Measurements from ENCODE around the gene MYO6.
A peak's percentile ranks its signal among the peaks of the same experiment; 100 is the strongest.

Gene MYO6

DNA sequence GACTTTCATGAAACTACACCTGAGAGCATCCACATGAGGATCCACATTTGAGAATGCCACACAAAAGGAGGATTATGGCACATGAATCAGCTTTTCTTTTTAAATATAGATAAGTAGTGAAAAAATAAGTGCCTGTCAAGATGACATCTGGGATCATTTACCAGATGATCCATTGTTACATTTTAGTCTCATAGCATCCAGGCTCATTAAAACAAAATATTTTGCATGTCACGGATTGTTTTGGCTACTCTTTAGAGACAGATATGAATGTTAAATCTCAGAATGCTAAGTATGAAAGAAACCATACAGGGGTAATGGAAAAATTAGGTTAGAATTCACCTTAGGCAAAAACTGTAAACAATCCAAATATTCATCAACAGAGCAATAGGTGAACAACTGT is 66.7 kb downstream of the MYO6 start:
- DNase-seq: no peak
- Mint-ChIP-seq H3K36me3 (ENCODE audit: insufficient read depth) (peaks cover 4% of the 10 kb centered on the region), H3K9me3 (peaks cover 0 to 3% of the 10 kb centered on the region in 2 donors), H3K27ac (no peak overlapping the region), H3K4me3 (no peak overlapping the region), H3K27me3 (no peaks in the 10 kb centered on the region), H3K4me1 (ENCODE audit: low read depth in 2 of 2) (peaks cover 7 to 10% of the 10 kb centered on the region in 2 donors)
- ATAC-seq (replicated peaks): no peak

DNA sequence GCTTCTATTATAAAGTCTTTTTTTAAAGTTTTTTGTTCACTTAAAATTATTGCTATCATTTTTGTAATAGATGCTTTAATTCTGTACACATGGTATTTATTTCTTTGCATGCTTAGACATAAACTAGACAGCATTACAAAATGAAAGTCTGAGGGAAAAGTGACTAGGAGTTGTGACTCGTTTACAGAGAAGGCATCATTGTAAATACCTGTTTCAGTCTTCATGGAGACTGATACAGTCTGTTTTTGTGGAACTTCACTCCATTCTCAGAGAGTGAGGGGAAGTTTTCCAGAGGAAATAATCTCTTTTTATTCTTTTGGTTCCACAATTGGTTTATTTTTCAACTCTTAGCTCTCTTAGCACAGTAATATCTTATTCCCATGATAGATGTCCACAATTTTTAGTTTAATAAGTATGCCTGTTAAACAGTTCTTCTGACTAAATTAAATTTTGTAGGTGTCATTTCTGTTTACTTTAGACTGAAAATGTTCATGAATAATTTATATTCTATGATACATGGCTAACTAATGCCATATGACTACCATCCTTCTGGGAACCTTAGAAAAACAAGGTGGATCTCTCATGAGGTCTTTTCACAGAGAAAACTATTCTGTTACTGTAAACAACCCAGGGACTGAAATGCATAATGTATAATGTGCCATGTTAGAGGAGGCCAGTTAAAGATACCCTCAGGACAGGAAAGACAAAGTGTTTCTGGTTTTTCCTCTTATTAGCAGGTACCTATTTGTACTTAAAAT is 69.2 kb downstream of the MYO6 start:
- peaks cover 10 to 12% of the 10 kb centered on the region in 2 donors for H3K4me1 Mint-ChIP-seq (ENCODE audit: low read depth in 2 of 2)
- DNase-seq (no peak), ATAC-seq (replicated peaks) (no peak)
- H3K9me3 Mint-ChIP-seq: no peaks in the 10 kb centered on the region
- H3K27ac Mint-ChIP-seq: no peak overlapping the region
- H3K36me3 Mint-ChIP-seq (ENCODE audit: insufficient read depth): peaks cover 4% of the 10 kb centered on the region
- H3K27me3 Mint-ChIP-seq: no peaks in the 10 kb centered on the region
- H3K4me3 Mint-ChIP-seq: no peak overlapping the region

- H3K27ac Mint-ChIP-seq: peak overlapping the region in 1 of 2 donors; percentile 76
Measured at GRCh38 chr6:75819776-75820487, 70.9 kb downstream of the MYO6 start.

GRCh38 chr6:75824160-75824559 is 75.1 kb downstream of the MYO6 start:
- H3K27ac Mint-ChIP-seq: no peak overlapping the region
- H3K36me3 Mint-ChIP-seq (ENCODE audit: insufficient read depth): no peaks in the 10 kb centered on the region
- H3K27me3 Mint-ChIP-seq: no peaks in the 10 kb centered on the region
- H3K4me1 Mint-ChIP-seq (ENCODE audit: low read depth in 2 of 2): peaks cover 0 to 17% of the 10 kb centered on the region in 2 donors
- DNase-seq (peak in 2 of 3 experiments; percentile 3 to 8), ATAC-seq (replicated peaks) (peak; percentile 89)
- no peak overlapping the region for H3K4me3 Mint-ChIP-seq
- no peaks in the 10 kb centered on the region for H3K9me3 Mint-ChIP-seq

More at GRCh38 chr6:75819776-75820487, 70.9 kb downstream of the MYO6 start:
- no peaks in the 10 kb centered on the region for H3K9me3 Mint-ChIP-seq
- peaks cover 4% of the 10 kb centered on the region for H3K36me3 Mint-ChIP-seq (ENCODE audit: insufficient read depth)
- DNase-seq (no peak), ATAC-seq (replicated peaks) (no peak)
- no peak overlapping the region for H3K4me3 Mint-ChIP-seq
- H3K4me1 Mint-ChIP-seq (ENCODE audit: low read depth in 2 of 2): peaks cover 0 to 17% of the 10 kb centered on the region in 2 donors
- H3K27me3 Mint-ChIP-seq: no peaks in the 10 kb centered on the region

DNA sequence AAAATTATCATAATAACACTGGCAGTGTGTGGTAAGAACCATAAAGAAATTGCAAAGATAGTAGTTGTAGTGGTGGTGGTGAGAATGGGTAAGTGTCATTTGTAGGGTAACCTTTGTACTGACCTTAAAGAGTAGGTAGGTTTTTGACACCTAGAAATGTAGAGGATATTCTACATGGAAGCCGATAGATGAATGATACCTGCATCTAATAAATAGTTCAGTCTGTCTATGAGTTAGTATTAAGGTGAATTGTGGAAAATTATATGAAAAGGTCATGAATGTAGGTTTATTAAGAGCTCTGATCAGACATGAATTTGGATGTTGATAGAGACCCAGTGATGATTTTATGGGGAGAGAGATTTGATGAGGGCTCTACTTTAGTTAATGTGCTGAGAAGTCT is 78.1 kb downstream of the MYO6 start:
- no peaks in the 10 kb centered on the region for H3K27me3 Mint-ChIP-seq
- ATAC-seq (replicated peaks) (no peak), DNase-seq (no peak)
- H3K36me3 Mint-ChIP-seq (ENCODE audit: insufficient read depth): no peaks in the 10 kb centered on the region
- no peaks in the 10 kb centered on the region for H3K9me3 Mint-ChIP-seq
- H3K4me1 Mint-ChIP-seq (ENCODE audit: low read depth in 2 of 2): peaks cover 0 to 10% of the 10 kb centered on the region in 2 donors
- H3K27ac Mint-ChIP-seq: no peak overlapping the region
- no peak overlapping the region for H3K4me3 Mint-ChIP-seq

DNA sequence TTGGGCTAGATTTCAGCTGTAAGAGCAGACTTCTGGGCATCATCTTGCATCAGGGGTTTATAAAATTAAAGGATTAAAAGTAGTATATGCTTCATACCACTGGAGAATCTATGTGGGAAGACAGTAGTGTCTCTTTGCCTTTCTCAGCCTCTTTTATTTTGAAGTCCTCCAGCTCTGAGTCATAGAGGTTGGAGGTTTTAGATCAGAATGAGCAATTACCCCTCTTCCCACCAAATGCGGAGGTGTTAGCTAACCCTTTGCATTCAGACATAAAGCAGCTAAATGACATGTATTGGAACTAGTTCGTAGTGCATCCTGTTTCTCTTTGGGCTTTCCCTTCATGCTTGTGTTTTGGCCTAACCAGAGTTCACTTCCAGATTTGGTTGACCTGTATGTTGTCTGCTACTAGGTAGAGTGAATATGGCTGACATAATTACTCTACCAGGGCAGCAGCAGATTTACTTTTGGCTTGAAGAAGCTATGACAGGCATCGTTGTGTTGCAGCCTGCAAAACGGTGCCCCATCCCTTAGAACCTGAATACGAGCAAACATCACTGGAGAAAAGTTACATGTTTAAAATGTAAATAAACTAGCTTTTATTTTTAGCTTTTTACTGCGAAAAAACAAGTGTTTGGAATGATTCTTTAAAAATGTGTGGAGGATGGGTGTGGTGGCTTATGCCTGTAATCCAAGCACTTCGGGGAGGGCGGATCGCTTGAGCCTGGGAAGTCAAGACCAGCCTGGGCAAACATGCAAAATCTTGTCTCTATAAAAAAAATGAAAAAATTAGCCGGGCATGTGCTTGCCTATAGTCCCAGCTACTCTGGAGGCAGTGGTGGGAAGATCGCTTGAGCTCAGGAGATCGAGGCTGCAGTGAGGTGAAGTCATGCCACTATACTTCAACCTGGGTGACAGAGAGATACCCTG is 82.2 kb downstream of the MYO6 start:
- ATAC-seq (replicated peaks) (peak; percentile 51), DNase-seq (no peak)
- Mint-ChIP-seq H3K27ac (no peak overlapping the region), H3K4me3 (no peak overlapping the region), H3K4me1 (ENCODE audit: low read depth in 2 of 2) (no peaks in the 10 kb centered on the region), H3K36me3 (ENCODE audit: insufficient read depth) (peaks cover 11% of the 10 kb centered on the region), H3K27me3 (no peaks in the 10 kb centered on the region), H3K9me3 (no peaks in the 10 kb centered on the region)

GRCh38 chr6:75834447-75834846 is 85.4 kb downstream of the MYO6 start:
- Mint-ChIP-seq H3K4me3 (no peak overlapping the region), H3K27ac (no peak overlapping the region), H3K36me3 (ENCODE audit: insufficient read depth) (peaks cover 15% of the 10 kb centered on the region), H3K9me3 (no peaks in the 10 kb centered on the region), H3K4me1 (ENCODE audit: low read depth in 2 of 2) (no peaks in the 10 kb centered on the region), H3K27me3 (no peaks in the 10 kb centered on the region)
- DNase-seq (no peak), ATAC-seq (replicated peaks) (no peak)

DNA sequence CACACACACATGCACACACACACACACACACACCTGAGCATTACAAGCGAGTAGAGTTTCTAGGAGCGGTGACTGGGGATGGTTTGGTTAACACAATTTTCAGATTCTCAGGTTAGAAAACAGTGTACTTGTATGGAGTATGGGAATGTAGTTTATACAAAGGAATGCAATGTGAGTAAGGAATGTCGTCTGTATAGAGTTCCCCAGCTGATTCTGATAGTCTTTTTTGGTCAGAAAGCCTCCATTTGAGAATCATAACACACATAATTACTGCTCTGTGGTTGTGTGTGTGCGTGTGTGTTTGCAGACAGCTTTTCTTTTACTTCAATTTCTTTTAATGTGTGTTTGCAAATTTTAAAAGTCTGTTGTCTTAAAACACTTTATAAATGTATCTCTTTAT is 93.2 kb downstream of the MYO6 start:
- ATAC-seq (replicated peaks): no peak
- Mint-ChIP-seq H3K9me3 (no peaks in the 10 kb centered on the region), H3K4me3 (no peak overlapping the region), H3K4me1 (ENCODE audit: low read depth in 2 of 2) (no peaks in the 10 kb centered on the region), H3K27ac (no peak overlapping the region), H3K36me3 (ENCODE audit: insufficient read depth) (peaks cover 15% of the 10 kb centered on the region), H3K27me3 (no peaks in the 10 kb centered on the region)
- DNase-seq: no peak

- Mint-ChIP-seq H3K27me3 (no peaks in the 10 kb centered on the region), H3K36me3 (ENCODE audit: insufficient read depth) (peaks cover 15% of the 10 kb centered on the region), H3K27ac (no peak overlapping the region), H3K4me3 (no peak overlapping the region), H3K4me1 (ENCODE audit: low read depth in 2 of 2) (no peaks in the 10 kb centered on the region), H3K9me3 (no peaks in the 10 kb centered on the region)
- ATAC-seq (replicated peaks) (no peak), DNase-seq (no peak)
Measured at GRCh38 chr6:75842732-75843131, 93.7 kb downstream of the MYO6 start.

DNA sequence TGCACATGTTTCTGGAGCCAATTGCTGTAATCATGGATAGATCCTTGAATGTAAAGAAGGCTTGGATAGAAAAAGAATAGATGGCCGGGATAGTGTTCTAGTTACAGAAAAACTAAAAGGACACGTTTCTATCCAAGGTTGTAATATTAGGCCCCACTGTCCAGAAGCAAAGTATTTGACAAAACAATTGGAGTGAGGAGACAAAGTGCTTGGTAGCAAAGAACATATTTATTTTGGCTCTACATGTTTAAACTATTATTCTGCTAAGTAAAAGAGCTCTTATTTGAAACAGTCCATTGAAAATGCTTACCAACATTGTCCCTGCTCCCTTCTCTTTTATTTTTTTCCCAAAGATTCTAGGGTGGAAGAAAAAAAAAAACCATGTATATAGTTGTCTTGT is 94.4 kb downstream of the MYO6 start:
- Mint-ChIP-seq H3K9me3 (no peaks in the 10 kb centered on the region), H3K4me1 (ENCODE audit: low read depth in 2 of 2) (no peaks in the 10 kb centered on the region), H3K27me3 (no peaks in the 10 kb centered on the region), H3K36me3 (ENCODE audit: insufficient read depth) (peaks cover 15% of the 10 kb centered on the region), H3K27ac (no peak overlapping the region), H3K4me3 (no peak overlapping the region)
- DNase-seq (no peak), ATAC-seq (replicated peaks) (no peak)

DNA sequence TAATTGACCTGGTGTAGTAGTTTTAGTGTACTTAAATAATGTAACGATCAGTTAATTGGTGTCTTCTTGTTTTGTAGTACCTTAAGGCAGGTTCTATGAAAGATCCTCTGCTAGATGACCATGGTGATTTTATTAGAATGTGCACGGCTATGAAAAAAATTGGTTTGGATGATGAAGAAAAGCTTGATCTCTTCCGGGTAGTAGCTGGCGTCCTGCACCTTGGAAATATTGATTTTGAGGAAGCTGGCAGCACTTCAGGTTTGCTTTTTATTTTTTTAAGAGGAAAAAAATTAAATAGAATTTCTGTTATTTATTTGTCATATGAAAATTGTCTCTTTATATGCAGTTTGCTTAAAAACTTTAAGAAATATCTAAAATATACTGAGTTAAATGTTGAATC is 99.2 kb downstream of the MYO6 start:
- H3K9me3 Mint-ChIP-seq: no peaks in the 10 kb centered on the region
- H3K36me3 Mint-ChIP-seq (ENCODE audit: insufficient read depth): no peaks in the 10 kb centered on the region

DNA sequence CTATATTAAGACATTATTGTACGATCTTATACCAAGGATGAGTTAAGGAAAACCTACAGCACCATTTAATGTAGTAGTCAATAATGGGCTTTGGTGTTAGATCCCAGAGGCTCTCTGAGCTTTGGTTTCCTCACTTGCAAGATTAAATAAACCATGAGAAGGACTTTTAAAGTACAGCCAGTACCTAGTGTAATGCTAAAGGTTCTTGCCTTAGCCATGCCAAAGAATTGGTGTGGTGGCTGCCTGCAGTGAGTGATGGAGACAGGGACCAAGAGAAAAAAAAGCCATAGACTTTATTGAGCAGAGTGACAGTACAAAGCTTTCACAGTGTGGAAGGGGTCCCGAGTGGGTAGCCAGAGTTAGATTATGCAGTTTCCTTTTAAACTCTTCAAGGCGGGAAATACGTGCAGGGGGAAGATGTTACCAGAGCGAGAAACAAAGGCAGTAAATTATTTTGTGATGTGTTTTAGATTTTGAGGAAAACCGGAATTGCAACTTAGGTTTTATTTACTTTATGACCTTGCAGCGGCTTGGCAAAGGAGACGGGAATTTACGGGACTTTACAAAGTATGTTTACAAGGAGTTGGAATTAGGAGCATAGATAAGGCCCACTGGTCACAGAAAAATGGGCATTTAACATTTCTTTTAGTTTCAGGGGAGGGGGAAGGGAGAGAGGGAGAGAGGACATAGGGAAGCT is 100.4 kb downstream of the MYO6 start:
- Mint-ChIP-seq H3K4me3 (no peak overlapping the region), H3K9me3 (no peaks in the 10 kb centered on the region), H3K36me3 (ENCODE audit: insufficient read depth) (no peaks in the 10 kb centered on the region), H3K27ac (peak overlapping the region in 1 of 2 donors; percentile 11), H3K4me1 (ENCODE audit: low read depth in 2 of 2) (no peaks in the 10 kb centered on the region), H3K27me3 (no peaks in the 10 kb centered on the region)
- no peak for DNase-seq
- ATAC-seq (replicated peaks): no peak

More for the DNA sequence above, 99.2 kb downstream of the MYO6 start:
- Mint-ChIP-seq H3K27ac (no peak overlapping the region), H3K27me3 (no peaks in the 10 kb centered on the region), H3K4me3 (no peak overlapping the region), H3K4me1 (ENCODE audit: low read depth in 2 of 2) (no peaks in the 10 kb centered on the region)
- no peak for DNase-seq
- ATAC-seq (replicated peaks): no peak

All from effector memory CD8-positive, alpha-beta T cell (primary cell).